Stimulated activated CD8-positive, alpha-beta memory T cell treated with anti-CD3 and anti-CD28 coated beads, Interleukin-2, amount 100 ng/mL, for 1 hour (primary cell): Measurements from ENCODE around the gene RIC8B.
"Not testable (repeated sequence)": the region's sequence is repeated elsewhere in the genome, so short reads cannot be mapped to it uniquely, and the experiment has no call there.

Experiments used
- DNase-seq, 2 donors: peaks; one replicate each; pipeline ENCODE4 v3.0.0-alpha.2; 2020; ENCODE audit warnings: low read depth in 2 of 2

The RIC8B gene, protein sequence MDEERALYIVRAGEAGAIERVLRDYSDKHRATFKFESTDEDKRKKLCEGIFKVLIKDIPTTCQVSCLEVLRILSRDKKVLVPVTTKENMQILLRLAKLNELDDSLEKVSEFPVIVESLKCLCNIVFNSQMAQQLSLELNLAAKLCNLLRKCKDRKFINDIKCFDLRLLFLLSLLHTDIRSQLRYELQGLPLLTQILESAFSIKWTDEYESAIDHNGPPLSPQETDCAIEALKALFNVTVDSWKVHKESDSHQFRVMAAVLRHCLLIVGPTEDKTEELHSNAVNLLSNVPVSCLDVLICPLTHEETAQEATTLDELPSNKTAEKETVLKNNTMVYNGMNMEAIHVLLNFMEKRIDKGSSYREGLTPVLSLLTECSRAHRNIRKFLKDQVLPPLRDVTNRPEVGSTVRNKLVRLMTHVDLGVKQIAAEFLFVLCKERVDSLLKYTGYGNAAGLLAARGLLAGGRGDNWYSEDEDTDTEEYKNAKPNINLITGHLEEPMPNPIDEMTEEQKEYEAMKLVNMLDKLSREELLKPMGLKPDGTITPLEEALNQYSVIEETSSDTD

DNA sequence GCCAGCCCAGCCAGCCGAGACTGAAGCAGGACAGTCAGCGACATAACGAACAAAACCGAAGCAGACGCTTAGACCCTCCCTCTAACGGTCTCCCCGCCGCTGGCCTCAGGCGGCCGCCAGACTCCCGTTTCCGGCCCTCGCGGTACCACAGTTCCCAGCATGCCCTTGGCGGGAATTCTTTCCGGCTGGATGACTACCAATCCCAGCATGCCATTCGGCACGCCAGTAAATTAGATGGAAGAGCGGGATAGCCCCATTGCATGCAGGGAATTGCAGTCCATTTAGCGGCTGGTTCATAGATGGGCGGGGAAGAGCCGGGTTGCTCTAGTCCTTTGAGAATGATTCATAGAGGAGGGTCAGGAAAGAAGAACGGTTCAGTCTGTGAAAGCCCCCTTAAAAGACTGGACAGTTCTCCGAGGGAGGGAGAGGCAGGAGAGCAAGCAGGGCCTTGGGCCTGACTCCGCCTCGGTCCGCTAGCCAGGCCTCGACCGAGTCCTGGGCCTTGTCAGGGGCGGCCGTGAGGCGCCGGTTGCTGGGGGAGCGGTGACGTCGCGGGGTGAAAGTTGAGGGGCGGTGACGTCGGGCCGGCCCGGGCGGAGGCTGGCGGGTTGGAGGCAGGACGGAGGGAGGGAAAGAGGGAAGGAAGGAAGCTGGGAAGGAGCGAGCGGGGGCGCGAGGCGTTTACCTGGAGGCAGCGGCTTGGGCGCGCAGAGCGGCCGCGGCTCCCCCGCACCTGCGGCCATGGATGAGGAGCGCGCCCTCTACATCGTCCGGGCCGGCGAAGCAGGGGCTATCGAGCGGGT, at the start of gene RIC8B:
TSS of gene RIC8B (plus strand) at position 678 of the 803 bp plus-strand sequence. CDS start at position 742, 64 bp downstream.
- peak; percentile 55 to 61 for DNase-seq

DNA sequence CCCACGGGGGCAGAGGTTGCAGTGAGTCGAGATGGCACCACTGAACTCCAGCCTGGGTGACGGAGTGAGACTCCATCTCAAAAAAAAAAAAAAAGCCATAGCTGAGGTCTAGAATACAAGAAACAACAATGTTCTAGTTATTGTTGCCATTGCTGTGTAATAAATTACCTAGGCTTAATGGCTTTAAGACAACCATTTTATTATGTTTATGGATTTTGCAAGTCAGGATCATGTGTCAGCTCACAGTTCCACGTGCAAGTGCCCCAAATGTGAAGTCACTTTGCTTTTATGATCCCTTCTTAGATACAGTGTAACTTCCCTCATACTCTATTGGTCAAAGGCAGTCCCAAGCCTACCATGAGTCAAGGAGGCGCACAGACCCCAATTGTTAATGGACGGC, 49.5 kb upstream of the RIC8B start:
- DNase-seq: no peak

DNA sequence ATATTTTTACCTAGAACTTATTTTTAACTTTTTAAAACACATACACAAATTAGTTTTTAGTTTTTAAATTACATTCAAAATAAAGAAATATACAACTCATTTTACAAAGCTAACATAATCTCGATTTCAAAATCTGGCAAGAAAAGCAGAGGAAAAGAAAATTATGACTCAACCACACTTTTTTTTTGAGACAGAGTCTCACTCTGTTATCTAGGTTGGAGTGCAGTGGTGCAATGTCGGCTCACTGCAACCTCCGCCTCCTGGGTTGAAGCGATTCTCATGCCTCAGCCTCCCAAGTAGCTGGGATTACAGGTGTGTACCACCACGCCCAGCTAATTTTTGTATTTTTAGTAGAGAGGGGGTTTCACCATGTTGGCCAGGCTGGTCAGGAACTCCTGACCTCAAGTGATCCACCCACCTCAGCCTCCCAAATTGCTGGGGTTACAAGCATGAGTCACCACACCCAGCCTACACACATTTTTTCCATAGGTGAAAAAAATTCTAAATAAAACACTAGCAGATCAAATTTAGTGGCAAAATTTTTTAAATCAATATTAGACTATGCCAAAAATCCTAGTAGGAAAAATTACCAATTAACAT, 47.8 kb upstream of the RIC8B start:
- not testable (repeated sequence) for DNase-seq

DNA sequence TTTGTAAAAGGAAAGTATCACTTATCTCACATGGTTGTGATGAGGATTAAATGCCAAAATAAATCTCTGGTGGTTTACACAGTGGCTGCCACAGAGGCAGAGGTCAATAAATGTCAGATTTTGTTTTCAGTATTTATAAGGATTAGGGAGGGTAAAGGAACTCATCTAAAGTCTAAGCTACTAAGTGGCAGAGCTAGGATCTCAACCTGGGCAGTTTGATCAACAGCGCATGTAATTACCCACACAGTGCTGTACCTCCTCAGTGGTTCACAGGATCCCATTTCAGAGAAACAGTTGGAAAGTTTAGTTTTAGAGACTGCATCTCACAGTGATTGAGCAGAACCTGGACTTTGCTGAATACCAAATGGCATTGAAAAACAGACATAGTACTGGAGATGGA, 44.9 kb upstream of the RIC8B start:
- DNase-seq: no peak

DNA sequence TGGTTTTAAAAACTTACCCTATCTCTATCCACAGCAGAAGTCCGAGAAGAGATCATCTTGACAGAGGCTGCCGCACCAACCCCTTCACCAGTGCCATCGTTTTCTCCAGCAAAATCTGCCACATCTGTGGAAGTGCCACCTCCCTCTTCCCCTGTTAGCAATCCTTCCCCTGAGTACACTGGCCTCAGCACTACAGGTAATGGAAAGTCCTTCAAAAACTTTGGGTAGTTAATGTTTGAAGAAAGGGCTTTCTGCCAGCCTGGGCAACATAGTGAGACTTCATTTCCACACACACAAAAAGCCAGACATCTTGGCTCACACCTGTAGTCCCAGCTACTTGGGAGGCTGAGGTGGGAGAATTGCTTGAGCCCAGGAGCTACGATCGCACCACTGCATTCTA, 41.6 kb upstream of the RIC8B start:
- DNase-seq: no peak

DNA sequence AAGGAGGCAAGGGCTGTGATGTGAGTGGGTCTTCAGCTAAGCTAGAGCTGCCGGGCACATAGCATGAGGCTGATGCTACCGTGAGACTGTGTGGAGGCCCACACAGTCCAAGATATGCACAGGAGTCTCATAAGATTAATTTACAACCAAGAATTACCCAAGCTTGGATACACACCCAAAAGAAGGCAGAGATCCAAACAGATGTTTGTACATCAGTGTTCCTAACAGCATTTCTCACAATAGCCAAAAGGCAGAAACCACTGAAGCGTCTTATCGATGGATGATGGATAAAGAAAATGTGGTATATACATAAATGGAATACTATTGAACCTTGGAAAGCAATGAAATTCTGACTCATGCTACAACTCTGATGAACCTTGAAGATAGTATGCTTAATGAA, 40.8 kb upstream of the RIC8B start:
- DNase-seq: no peak

DNA sequence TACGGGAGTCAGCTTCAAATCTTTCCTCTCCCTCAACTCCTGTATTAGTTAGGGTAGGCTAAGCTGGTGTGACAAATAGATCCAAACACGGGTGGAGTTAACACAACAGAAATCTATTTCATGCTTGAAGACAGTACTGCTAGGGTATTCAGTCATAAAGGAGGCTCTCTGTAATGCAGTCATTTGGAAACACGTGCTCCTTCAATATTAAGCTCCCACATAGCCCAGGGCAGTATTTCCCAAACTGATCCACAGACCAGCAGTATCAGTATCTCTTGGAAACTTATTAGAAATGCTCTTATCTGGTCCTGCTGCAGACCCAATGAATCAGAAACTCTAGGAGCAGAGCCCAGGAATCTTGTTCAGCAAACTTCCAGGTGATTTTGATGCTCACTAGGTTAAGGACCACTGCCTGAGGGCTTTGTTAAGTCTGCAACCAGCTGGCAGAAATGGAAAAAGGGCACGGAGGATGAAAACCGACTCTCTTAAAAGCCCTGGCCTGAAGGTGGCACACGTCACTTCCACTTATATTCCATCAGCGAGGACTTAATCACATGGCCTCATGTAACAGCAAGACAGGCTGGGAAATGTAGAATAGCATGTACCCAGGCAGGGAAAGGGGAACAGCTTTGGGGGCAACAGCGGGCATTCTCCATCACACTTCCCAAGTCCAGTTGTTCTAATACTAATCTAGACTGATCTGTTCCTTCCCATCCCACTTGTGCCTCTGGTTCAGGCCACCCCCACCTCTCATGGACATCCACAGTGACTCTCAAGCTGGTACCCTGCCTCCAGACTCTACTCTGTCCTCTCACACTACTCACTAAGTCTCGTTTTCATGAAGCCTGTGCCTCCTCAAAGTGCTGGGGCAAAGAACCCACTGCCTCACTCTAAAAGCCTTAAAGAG, 38.2 kb upstream of the RIC8B start:
- DNase-seq: no peak

DNA sequence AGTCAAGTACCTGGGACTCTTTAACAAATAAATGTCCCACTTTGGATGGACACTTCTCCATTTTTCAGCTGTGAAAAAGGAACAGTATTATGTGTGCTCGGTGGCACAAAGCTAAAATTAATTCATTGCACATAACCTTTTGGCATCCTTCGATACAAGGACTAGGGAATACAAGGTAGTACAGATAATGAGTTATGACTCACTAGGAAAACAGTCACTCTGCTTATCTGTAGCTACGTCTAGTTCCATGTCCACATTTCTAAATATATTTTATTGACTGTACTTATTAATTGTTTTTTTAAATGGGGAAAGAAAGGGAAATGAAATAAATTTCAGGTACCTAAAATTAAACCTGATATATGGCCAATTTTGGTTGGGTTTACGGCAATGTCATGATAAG, 35.2 kb upstream of the RIC8B start:
- DNase-seq: no peak

DNA sequence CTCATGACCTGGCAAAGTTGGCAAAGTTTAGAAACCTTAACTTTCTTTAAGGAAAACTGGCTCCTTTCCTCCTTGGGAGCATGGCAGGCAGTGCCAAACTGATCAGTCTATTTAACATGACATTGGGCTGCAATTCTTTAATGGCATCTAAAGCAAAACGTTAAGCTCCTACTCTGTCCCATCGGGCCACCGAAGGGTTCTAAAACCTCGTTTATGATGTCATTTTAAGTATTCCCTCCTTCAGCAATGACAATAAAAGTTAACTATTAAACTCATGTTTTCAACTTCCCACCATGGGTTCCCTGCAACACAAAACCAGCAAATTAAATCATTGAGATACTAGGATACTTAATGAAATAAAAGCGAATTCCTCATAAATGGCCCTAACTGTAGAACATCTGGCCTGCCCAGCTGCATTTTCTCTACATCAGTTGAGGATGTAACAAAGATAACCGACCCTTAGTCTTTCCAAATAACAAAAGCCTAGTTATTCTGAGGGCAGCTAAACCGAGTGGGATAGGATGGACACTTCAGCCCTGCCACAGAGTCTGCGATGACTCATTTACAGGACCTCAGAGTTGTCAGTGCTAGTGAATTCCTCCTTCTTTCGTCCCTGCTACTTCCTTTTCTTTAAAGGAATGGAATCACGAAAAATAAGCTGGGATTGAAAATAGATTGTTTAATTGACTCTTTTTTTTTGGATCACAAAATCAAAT, 34.5 kb upstream of the RIC8B start:
- no peak for DNase-seq

DNA sequence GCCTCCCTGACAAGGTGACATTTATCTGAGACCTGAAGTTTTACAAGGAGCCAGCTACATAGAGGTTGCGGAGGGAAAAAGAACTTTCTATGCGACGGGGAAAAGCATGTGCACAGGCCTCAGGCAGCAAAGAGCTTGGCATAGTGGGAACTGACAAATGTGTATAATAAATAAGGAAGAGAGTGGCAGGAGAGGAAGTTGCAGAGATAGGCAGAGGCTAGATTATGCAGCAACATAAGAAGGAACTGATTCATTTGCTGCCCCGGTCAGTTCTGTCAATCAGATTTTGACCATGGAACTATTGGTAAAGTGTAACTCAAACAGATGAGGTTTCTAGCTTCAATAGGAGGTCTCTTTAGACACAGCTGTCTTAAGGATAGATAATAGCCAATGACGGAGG, 33.7 kb upstream of the RIC8B start:
- no peak for DNase-seq

DNA sequence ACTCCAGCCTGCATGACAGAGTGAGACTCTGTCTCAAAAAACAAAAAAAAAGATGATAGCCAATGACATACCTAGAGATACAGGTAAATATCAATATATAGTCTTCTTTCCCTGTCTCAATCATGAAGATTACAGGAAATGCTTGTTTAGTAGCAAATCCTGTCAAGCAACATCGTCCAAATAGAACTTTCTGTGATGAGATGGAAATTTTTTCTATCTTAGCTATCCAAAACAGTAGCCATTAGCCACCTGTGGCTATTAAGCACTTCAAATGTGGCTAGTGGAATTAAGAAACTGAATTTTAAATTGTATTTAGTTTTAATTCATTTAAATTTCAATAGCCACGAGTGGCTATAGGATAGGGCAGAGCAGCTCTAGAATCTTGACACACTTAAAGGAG, 33.2 kb upstream of the RIC8B start:
- no peak for DNase-seq

DNA sequence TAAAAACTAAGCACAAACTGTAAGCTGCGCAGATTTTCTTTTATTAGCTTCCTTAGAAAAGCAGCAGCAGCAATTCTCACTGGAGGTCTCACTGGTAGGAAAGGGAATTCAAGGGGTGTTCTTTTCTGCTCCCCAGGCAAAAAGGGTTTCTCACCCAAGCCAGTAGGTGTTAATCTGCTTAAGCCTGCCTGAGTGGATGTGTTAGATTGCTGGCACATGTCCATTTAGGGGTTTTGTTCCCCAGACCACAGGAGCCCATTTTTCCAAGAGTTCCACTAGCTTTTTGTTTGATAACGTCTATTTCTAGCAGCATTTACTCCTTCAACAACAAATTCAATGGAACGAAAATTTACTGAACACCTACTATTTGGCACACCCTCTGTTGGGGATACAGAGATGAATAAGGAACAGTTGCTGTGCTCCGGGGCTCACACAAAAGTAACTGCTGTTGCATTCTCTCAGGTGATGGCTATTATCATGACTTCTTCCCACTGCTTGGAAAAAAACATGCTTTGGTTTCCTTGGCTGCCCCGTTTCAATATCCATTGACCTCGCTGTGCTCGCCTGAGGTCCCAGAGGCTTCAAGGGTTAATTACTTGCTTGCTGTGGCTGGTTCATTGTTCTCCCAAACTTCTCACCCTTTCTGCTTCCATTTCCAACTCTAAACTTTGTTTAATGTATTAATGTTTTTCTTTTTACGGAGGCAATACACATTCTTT, 31.1 kb upstream of the RIC8B start:
- no peak for DNase-seq

DNA sequence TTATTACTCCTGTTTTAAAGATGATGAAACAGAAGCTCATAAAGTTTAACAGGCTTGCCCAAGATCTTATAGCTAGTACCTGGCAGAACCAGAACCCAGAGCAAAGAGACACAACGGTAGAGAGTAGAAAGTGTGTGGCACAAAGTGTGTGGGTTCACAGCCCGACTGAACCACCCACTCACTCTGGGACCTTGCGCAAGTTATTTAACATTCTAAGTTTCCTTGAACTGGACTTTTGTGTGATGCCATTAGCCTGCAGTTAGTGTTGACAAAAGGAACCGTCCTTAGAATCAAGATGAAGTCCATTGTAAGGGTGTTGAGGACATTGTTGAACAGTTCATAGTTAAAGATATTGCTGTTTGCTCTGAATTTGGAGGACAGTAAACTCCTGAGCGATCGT, 29.9 kb upstream of the RIC8B start:
- no peak for DNase-seq

DNA sequence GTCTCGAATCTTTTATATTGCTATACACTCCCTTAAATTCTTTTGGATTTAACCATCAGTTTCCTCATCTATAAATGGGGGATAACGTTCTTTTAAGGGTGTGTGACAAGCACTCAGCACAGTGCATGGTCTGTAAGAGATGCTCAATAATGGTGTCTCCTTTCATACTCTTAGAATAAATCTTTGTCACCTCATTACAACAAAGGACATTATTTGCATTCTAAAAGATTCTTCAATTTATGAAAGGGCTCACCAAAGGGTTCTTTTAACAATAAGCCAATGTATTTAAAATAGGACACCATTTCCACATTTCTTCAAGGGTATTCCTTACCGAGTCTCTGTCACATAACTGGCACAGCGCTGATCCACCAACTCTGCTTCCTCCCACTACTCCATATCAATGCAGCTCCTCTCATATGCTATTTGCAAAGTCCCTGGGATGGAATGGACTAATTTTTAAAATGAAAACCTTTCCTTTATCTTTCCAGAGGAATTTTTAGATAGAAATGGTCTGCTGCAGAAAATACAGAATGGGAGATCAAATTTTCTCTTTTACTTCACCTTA, 29.2 kb upstream of the RIC8B start:
- DNase-seq: no peak

DNA sequence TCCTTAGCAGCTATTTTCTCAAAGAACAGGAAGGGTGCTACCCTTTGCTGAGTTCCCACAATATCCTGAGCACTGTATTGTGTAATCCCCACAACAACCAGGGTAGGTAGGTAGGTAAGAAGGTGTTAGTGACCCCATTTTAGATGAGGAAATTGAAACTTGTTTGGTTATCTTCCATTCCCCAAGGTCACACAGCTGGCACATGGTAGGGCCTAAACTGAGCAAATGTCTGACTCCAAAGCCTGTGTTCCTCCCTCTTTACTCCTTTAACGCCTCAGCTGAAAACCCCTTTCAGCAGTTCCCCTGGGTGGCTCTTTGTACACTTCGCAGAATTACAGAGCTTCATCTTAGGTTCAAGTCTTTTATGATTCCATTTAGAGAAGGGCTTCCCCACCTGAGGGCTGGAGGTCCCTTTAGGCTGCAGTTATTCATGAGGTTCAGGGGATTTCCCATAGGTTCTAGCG, 26.5 kb upstream of the RIC8B start:
- no peak for DNase-seq

DNA sequence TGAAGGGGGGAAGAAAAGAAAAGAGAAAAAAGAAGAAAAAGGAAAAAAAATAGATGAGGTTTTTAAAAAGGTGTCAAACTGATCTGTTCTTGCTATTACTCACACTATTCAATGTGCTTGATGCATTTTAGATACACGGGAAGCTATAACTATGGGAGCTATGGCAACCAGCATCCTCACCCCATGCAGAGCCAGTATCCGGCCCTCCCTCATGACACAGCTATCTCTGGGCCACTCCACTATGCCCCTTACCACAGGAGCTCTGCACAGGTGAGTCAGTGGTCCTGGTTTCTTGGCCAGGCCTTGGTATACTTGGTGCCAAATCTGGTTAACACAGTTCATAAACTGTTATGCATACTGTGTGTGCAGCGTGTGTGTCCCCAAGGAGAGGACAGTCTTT, 24.0 kb upstream of the RIC8B start:
- DNase-seq: no peak

DNA sequence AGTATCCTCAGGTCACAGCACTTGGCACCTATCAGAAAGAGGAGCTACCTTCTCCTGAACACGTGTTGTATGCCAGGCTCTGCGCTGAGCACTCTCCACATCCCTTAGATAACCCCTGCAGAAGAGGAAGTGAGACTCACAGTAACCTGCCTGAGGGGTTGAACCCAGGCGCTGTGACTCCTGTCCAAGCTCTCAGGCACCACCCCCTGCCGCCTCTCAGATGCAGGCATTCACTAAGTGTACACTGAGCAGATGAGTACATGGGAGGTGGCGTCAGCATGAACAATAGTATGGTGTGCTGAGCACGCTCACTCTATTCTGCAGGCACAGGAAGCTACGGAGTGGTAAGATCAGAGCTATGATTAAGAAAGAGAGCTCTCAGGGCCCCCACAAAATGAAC, 21.0 kb upstream of the RIC8B start:
- DNase-seq: no peak

DNA sequence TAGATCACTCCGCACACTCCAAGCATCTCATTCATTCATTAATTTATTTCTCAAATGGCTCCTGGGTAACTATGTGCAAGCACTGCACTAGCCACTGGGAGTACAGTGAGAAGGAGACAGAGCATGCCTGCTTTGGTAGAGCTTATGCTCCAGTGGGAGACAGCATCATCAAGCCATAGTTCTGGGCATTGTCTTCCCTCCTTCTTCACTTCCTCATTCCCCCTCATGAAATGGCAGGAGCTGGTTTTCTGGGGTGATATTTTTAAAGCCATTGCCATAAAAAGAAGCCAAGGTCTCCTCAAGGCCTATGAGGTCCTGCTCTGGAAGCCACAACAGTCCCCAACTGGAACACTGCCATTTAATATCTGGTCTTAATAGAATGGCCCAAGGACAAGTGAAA, 20.2 kb upstream of the RIC8B start:
- no peak for DNase-seq

DNA sequence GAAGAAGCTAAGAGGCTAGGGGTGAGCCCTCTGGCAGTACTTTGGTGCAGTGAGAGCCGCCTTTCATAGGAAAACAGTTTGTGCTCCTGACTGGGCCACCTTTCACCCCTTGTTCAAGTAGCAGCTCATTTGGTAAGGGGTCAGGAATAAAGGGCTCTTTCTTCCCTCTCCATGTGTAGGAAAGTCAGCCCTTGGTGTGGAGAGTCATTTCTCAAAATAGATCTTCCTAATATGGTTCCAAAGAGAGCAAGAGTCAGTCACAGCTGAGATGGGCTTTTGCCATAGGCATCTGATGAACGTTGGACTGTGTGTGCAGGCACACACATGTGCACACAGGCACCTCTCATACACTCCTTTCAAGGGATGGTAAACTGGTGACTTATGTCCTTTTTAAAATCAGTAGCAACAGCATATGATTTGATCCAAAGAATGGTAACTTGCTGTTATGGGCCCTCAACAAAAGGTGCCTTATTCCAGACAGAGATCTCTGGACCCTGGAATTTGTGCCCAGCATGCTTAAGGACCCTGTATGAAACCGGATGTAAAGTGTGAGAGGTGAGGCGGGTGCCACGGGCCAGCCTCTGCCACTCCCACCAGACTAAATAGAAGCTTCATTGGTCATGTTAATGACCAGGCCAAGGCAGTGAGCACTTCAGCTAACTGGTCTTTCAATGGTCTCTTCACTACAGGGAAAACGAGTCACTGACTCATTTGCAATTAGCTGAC, 16.7 kb upstream of the RIC8B start:
- DNase-seq: no peak
